ENCODE data around the gene SNORC. TPM values are rescaled to one million over a fixed set of nuclear protein-coding genes. Genes with fewer than 3 reads are reported as not detected.

Gene SNORC
- polyA plus RNA-seq, 3 donors: 0.61 TPM; not detected in 2

GRCh38 chr2:232874677-232875223 lies 4.7 kb downstream of the SNORC start:
- H3K4me1 ChIP-seq (ENCODE audit: control insufficient read depth in 1 of 2, insufficient read depth in 2 of 2, low read length in 2 of 2): peaks cover 17 to 30% of the 10 kb centered on the region in 2 donors
- Mint-ChIP-seq H3K27me3 (ENCODE audit: low read depth in 3 of 3) (peaks cover 32 to 39% (median 32%) of the 10 kb centered on the region in 3 donors), H3K27ac (no peak overlapping the region), H3K4me3 (peak overlapping the region in 1 of 2 donors; percentile 82), H3K36me3 (no peaks in the 10 kb centered on the region), H3K9me3 (peaks cover 0 to 7% (median 0%) of the 10 kb centered on the region in 7 donors), H3K4me1 (peaks cover 21% of the 10 kb centered on the region)
- H4K20me1 ChIP-seq (ENCODE audit: insufficient read depth, low read length): no peaks in the 10 kb centered on the region
- no peak overlapping the region for H3K4me2 ChIP-seq (replicated peaks; ENCODE audit: extremely low read depth, low read length, poor library complexity, severe bottlenecking)
- H3K4me3 ChIP-seq (replicated peaks in 1 of 3; ENCODE audit: low read depth in 2 of 3, low read length in 3 of 3): no peak overlapping the region
- H3K9me3 ChIP-seq (replicated peaks in 1 of 2; ENCODE audit: control insufficient read depth in 1 of 2, insufficient read depth in 1 of 2, low read length in 2 of 2): no peaks in the 10 kb centered on the region
- no peaks in the 10 kb centered on the region for H3K36me3 ChIP-seq (replicated peaks in 1 of 2; ENCODE audit: control insufficient read depth in 1 of 2, insufficient read depth in 2 of 2, low read length in 2 of 2)
- no peak for DNase-seq
- H3K27me3 ChIP-seq (ENCODE audit: control insufficient read depth in 2 of 2, insufficient read depth in 2 of 2, low read length in 2 of 2): peaks cover 8 to 24% of the 10 kb centered on the region in 2 donors
- no peak for TF ChIP-seq CTCF (IDR thresholded peaks at IDR 0.05)
- whole genome bisulfite sequencing (ENCODE audit: insufficient coverage): 96% methylated on average over 14 of the region's 16 CpGs
- H2AFZ ChIP-seq (ENCODE audit: insufficient read depth, low read depth, low read length, poor library complexity, severe bottlenecking): peak overlapping the region; percentile 14
- H3K79me2 ChIP-seq (ENCODE audit: insufficient read depth, low read length): no peaks in the 10 kb centered on the region
- no peak overlapping the region for H3K27ac ChIP-seq (ENCODE audit: low read depth in 1 of 2, low read length in 2 of 2)
- H3K9ac ChIP-seq (ENCODE audit: insufficient read depth, low read length, poor library complexity, severe bottlenecking): no peak overlapping the region
- intact Hi-C loops (cut with micrococcal nuclease): no loop called here

GRCh38 chr2:232875256-232876121 lies 5.4 kb downstream of the SNORC start:
- Histone ChIP-seq H3K4me1 (ENCODE audit: control insufficient read depth in 1 of 2, insufficient read depth in 2 of 2, low read length in 2 of 2) (peaks cover 17 to 30% of the 10 kb centered on the region in 2 donors), H3K27ac (ENCODE audit: low read depth in 1 of 2, low read length in 2 of 2) (no peak overlapping the region), H4K20me1 (ENCODE audit: insufficient read depth, low read length) (no peaks in the 10 kb centered on the region), H3K36me3 (replicated peaks in 1 of 2; ENCODE audit: control insufficient read depth in 1 of 2, insufficient read depth in 2 of 2, low read length in 2 of 2) (no peaks in the 10 kb centered on the region), H2AFZ (ENCODE audit: insufficient read depth, low read depth, low read length, poor library complexity, severe bottlenecking) (no peak overlapping the region), H3K9ac (ENCODE audit: insufficient read depth, low read length, poor library complexity, severe bottlenecking) (no peak overlapping the region), H3K9me3 (replicated peaks in 1 of 2; ENCODE audit: control insufficient read depth in 1 of 2, insufficient read depth in 1 of 2, low read length in 2 of 2) (no peaks in the 10 kb centered on the region), H3K4me2 (replicated peaks; ENCODE audit: extremely low read depth, low read length, poor library complexity, severe bottlenecking) (peak overlapping the region; percentile 73), H3K4me3 (replicated peaks in 1 of 3; ENCODE audit: low read depth in 2 of 3, low read length in 3 of 3) (no peak overlapping the region), H3K79me2 (ENCODE audit: insufficient read depth, low read length) (no peaks in the 10 kb centered on the region), H3K27me3 (ENCODE audit: control insufficient read depth in 2 of 2, insufficient read depth in 2 of 2, low read length in 2 of 2) (peaks cover 8 to 24% of the 10 kb centered on the region in 2 donors)
- peak overlapping the region; percentile 56 to 82 for H3K4me3 Mint-ChIP-seq
- H3K27ac Mint-ChIP-seq: no peak overlapping the region
- H3K36me3 Mint-ChIP-seq: no peaks in the 10 kb centered on the region
- intact Hi-C loops (cut with micrococcal nuclease): no loop called here
- TF ChIP-seq CTCF (IDR thresholded peaks at IDR 0.05): no peak
- no peak for DNase-seq
- H3K27me3 Mint-ChIP-seq (ENCODE audit: low read depth in 3 of 3): peaks cover 32 to 39% (median 34%) of the 10 kb centered on the region in 3 donors
- WGBS (ENCODE audit: insufficient coverage): 43% methylated on average over 14 of the region's 37 CpGs
- H3K4me1 Mint-ChIP-seq: peaks cover 20% of the 10 kb centered on the region
- peaks cover 0 to 7% (median 0%) of the 10 kb centered on the region in 7 donors for H3K9me3 Mint-ChIP-seq

Measured in CD14-positive monocyte (primary cell).